ENCODE results near the gene MUC12. TPM values are rescaled to one million over a fixed set of nuclear protein-coding genes. Genes with fewer than 3 reads are reported as not detected.
"Not testable (repeated sequence)": the region's sequence is repeated elsewhere in the genome, so short reads cannot be mapped to it uniquely, and the experiment has no call there.

MUC12 gene
- total and polyA plus RNA-seq, 5 donors from 2014 or later, result 0.44 to 0.65 (median 0.44) TPM; not detected in 2

DNA sequence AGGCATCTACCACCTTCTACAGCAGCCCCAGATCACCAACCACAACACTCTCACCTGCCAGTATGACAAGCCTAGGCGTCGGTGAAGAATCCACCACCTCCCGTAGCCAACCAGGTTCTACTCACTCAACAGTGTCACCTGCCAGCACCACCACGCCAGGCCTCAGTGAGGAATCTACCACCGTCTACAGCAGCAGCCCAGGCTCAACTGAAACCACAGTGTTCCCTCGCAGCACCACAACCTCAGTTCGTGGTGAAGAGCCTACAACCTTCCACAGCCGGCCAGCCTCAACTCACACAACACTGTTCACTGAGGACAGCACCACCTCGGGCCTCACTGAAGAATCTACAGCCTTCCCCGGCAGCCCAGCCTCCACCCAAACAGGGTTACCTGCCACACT, 29.2 kb downstream of the MUC12 start:
- H3K9me3 ChIP-seq (ENCODE audit: control insufficient read depth in 2 of 2, low read length in 2 of 2); H3K27ac Mint-ChIP-seq; H3K9me3 Mint-ChIP-seq; ATAC-seq (ENCODE audit: low read depth in 2 of 2); H3K36me3 Mint-ChIP-seq; H3K4me3 Mint-ChIP-seq; H3K27me3 Mint-ChIP-seq; H3K4me1 ChIP-seq (ENCODE audit: control insufficient read depth, insufficient read depth, low read length, poor library complexity, severe bottlenecking); H3K4me3 ChIP-seq (ENCODE audit: low read depth, low read length); H3K36me3 ChIP-seq (ENCODE audit: control insufficient read depth, insufficient read depth, low read length); H3K27ac ChIP-seq (ENCODE audit: insufficient read depth, low read length, poor library complexity, severe bottlenecking); H3K4me1 Mint-ChIP-seq; H3K27me3 ChIP-seq (ENCODE audit: control insufficient read depth, insufficient read depth, low read length); DNase-seq: not testable (repeated sequence)

DNA sequence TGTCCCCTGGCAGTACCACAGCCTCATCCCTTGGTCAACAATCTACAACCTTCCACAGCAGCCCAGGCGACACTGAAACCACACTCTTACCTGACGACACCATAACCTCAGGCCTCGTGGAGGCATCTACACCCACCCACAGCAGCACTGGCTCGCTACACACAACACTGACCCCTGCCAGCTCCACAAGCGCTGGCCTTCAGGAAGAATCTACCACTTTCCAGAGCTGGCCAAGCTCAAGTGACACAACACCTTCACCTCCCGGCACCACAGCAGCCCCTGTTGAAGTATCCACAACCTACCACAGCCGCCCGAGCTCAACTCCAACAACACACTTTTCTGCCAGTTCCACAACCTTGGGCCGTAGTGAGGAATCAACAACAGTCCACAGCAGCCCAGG, 30.0 kb downstream of the MUC12 start:
- H3K9me3 Mint-ChIP-seq; H3K36me3 ChIP-seq (ENCODE audit: control insufficient read depth, insufficient read depth, low read length); H3K27ac ChIP-seq (ENCODE audit: insufficient read depth, low read length, poor library complexity, severe bottlenecking); H3K27ac Mint-ChIP-seq; H3K27me3 ChIP-seq (ENCODE audit: control insufficient read depth, insufficient read depth, low read length); H3K36me3 Mint-ChIP-seq; H3K9me3 ChIP-seq (ENCODE audit: control insufficient read depth in 2 of 2, low read length in 2 of 2); H3K4me3 ChIP-seq (ENCODE audit: low read depth, low read length); DNase-seq; H3K4me1 ChIP-seq (ENCODE audit: control insufficient read depth, insufficient read depth, low read length, poor library complexity, severe bottlenecking); ATAC-seq (ENCODE audit: low read depth in 2 of 2); H3K27me3 Mint-ChIP-seq; H3K4me1 Mint-ChIP-seq; H3K4me3 Mint-ChIP-seq: not testable (repeated sequence)

DNA sequence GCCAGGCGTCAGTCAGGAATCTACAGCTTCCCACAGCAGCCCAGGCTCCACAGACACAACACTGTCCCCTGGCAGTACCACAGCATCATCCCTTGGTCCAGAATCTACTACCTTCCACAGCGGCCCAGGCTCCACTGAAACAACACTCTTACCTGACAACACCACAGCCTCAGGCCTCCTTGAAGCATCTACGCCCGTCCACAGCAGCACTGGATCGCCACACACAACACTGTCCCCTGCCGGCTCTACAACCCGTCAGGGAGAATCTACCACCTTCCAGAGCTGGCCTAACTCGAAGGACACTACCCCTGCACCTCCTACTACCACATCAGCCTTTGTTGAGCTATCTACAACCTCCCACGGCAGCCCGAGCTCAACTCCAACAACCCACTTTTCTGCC, 30.7 kb downstream of the MUC12 start:
- DNase-seq; H3K27me3 ChIP-seq (ENCODE audit: control insufficient read depth, insufficient read depth, low read length); H3K27ac Mint-ChIP-seq; H3K4me1 Mint-ChIP-seq; H3K36me3 Mint-ChIP-seq; H3K9me3 ChIP-seq (ENCODE audit: control insufficient read depth in 2 of 2, low read length in 2 of 2); H3K27ac ChIP-seq (ENCODE audit: insufficient read depth, low read length, poor library complexity, severe bottlenecking); ATAC-seq (ENCODE audit: low read depth in 2 of 2); H3K4me3 ChIP-seq (ENCODE audit: low read depth, low read length); H3K4me3 Mint-ChIP-seq; H3K4me1 ChIP-seq (ENCODE audit: control insufficient read depth, insufficient read depth, low read length, poor library complexity, severe bottlenecking); H3K27me3 Mint-ChIP-seq; H3K36me3 ChIP-seq (ENCODE audit: control insufficient read depth, insufficient read depth, low read length); H3K9me3 Mint-ChIP-seq: not testable (repeated sequence)

DNA sequence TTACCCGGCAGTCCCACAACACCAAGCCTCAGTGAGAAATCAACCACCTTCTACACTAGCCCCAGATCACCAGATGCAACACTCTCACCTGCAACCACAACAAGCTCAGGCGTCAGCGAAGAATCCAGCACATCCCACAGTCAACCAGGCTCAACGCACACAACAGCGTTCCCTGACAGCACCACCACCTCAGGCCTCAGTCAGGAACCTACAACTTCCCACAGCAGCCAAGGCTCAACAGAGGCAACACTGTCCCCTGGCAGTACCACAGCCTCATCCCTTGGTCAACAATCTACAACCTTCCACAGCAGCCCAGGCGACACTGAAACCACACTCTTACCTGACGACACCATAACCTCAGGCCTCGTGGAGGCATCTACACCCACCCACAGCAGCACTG, 33.0 kb downstream of the MUC12 start:
- H3K4me1 ChIP-seq (ENCODE audit: control insufficient read depth, insufficient read depth, low read length, poor library complexity, severe bottlenecking); H3K9me3 ChIP-seq (ENCODE audit: control insufficient read depth in 2 of 2, low read length in 2 of 2); H3K9me3 Mint-ChIP-seq; H3K27ac Mint-ChIP-seq; H3K27me3 Mint-ChIP-seq; DNase-seq; H3K36me3 ChIP-seq (ENCODE audit: control insufficient read depth, insufficient read depth, low read length); H3K27ac ChIP-seq (ENCODE audit: insufficient read depth, low read length, poor library complexity, severe bottlenecking); H3K4me1 Mint-ChIP-seq; H3K27me3 ChIP-seq (ENCODE audit: control insufficient read depth, insufficient read depth, low read length); ATAC-seq (ENCODE audit: low read depth in 2 of 2); H3K4me3 ChIP-seq (ENCODE audit: low read depth, low read length); H3K36me3 Mint-ChIP-seq; H3K4me3 Mint-ChIP-seq: not testable (repeated sequence)

DNA sequence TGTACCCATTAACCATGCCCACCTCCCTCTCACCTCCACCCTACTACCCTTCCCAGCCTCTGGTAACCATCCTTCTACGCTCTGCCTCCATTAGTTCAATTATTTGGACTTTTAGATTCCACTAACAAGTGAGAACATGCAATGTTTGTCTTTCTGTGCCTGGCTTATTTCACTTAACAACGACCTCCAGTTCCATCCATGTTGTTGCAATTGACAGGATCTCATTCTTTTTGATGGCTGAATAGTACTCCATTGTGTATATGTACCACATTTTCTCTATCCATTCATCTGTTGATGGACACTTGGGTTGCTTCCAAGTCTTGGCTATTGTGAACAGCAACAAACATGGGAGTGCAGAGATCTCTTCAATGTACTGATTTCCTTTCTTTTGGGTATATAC, 38.0 kb downstream of the MUC12 start:
- not testable (repeated sequence) for H3K9me3 ChIP-seq (ENCODE audit: control insufficient read depth in 2 of 2, low read length in 2 of 2); H3K4me3 ChIP-seq (ENCODE audit: low read depth, low read length); H3K4me1 ChIP-seq (ENCODE audit: control insufficient read depth, insufficient read depth, low read length, poor library complexity, severe bottlenecking); DNase-seq; H3K9me3 Mint-ChIP-seq; ATAC-seq (ENCODE audit: low read depth in 2 of 2); H3K27me3 Mint-ChIP-seq; H3K27me3 ChIP-seq (ENCODE audit: control insufficient read depth, insufficient read depth, low read length); H3K4me1 Mint-ChIP-seq; H3K27ac ChIP-seq (ENCODE audit: insufficient read depth, low read length, poor library complexity, severe bottlenecking); H3K36me3 ChIP-seq (ENCODE audit: control insufficient read depth, insufficient read depth, low read length); H3K4me3 Mint-ChIP-seq; H3K27ac Mint-ChIP-seq
- peaks cover 22% of the 10 kb centered on the region for H3K36me3 Mint-ChIP-seq

DNA sequence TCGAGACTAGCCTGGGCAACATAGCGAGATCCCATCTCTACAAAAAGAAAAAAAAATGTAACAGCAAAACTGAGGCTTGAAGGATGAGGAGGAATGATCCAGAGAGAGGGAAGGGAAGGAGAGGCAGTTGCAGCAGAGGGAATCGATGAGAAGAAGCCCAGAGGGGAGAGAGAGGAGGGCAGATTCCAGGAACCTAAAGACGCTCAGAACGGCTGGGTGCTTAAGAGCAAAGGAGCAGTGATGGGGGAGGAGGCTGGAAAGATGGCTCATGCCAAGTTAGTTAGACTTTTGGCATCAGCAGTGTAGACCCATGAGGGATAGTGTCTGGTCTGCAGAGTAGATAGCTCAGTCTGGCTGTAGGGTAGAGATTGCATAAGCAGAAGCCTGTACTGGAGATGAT, 40.3 kb downstream of the MUC12 start:
- DNase-seq (no peak), ATAC-seq (ENCODE audit: low read depth in 2 of 2) (no peak)
- no peak overlapping the region for H3K4me3 ChIP-seq (ENCODE audit: low read depth, low read length)
- peaks cover 5% of the 10 kb centered on the region for H3K36me3 ChIP-seq (ENCODE audit: control insufficient read depth, insufficient read depth, low read length)
- no peaks in the 10 kb centered on the region for H3K27me3 ChIP-seq (ENCODE audit: control insufficient read depth, insufficient read depth, low read length)
- Mint-ChIP-seq H3K36me3 (peaks cover 33% of the 10 kb centered on the region), H3K27ac (no peak overlapping the region), H3K9me3 (peaks cover 0 to 4% (median 3%) of the 10 kb centered on the region in 7 donors), H3K27me3 (no peaks in the 10 kb centered on the region), H3K4me3 (no peak overlapping the region), H3K4me1 (peaks cover 0 to 5% (median 3%) of the 10 kb centered on the region in 4 donors)
- no peak overlapping the region for H3K27ac ChIP-seq (ENCODE audit: insufficient read depth, low read length, poor library complexity, severe bottlenecking)
- no peaks in the 10 kb centered on the region for H3K4me1 ChIP-seq (ENCODE audit: control insufficient read depth, insufficient read depth, low read length, poor library complexity, severe bottlenecking)
- no peaks in the 10 kb centered on the region for H3K9me3 ChIP-seq (ENCODE audit: control insufficient read depth in 2 of 2, low read length in 2 of 2)

DNA sequence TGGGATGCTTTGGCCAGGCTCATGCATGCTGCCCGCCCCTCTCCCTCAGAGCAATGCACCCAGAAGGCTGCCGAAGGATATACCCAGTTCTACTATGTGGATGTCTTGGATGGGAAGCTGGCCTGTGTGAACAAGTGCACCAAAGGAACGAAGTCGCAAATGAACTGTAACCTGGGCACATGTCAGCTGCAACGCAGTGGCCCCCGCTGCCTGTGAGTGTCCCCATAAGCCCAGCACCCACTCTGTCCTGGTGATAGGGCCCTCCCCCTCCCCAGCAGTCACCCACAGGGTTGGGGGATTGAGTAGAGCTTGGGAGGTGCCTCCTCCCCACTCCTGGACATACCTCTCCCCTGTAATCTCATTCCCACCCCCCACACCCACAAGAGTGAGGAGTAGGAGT, 43.6 kb downstream of the MUC12 start:
- Mint-ChIP-seq H3K36me3 (peaks cover 38% of the 10 kb centered on the region), H3K9me3 (peaks cover 0 to 4% (median 0%) of the 10 kb centered on the region in 7 donors), H3K4me1 (peaks cover 0 to 27% (median 13%) of the 10 kb centered on the region in 4 donors), H3K4me3 (peak overlapping the region in 1 of 4 donors; percentile 77), H3K27me3 (no peaks in the 10 kb centered on the region), H3K27ac (no peak overlapping the region)
- Histone ChIP-seq H3K27ac (ENCODE audit: insufficient read depth, low read length, poor library complexity, severe bottlenecking) (no peak overlapping the region), H3K4me3 (ENCODE audit: low read depth, low read length) (no peak overlapping the region), H3K27me3 (ENCODE audit: control insufficient read depth, insufficient read depth, low read length) (no peaks in the 10 kb centered on the region), H3K9me3 (ENCODE audit: control insufficient read depth in 2 of 2, low read length in 2 of 2) (no peaks in the 10 kb centered on the region), H3K4me1 (ENCODE audit: control insufficient read depth, insufficient read depth, low read length, poor library complexity, severe bottlenecking) (peaks cover 15% of the 10 kb centered on the region), H3K36me3 (ENCODE audit: control insufficient read depth, insufficient read depth, low read length) (peaks cover 5% of the 10 kb centered on the region)
- no peak for ATAC-seq (ENCODE audit: low read depth in 2 of 2)
- no peak for DNase-seq

DNA sequence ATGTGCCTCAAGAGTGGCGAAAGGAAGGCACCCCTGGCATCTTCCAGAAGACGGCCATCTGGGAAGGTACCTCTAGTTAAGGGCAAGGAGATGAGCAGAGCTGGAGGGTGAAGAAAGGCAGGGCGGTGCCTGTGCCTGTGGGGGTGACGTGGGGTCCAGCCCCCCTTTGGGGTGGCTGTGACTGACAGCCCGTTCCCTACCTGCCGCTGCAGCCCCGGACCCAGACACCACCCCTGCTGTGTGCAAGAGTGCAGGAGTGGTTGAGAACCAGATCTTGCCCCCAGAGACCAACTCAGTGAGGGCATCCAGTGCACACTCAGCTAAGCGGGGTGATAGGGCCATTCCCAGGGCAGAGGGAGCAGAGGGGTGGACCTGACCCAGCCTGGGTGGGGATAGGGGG, 46.3 kb downstream of the MUC12 start:
- Histone ChIP-seq H3K27me3 (ENCODE audit: control insufficient read depth, insufficient read depth, low read length) (no peaks in the 10 kb centered on the region), H3K4me3 (ENCODE audit: low read depth, low read length) (no peak overlapping the region), H3K36me3 (ENCODE audit: control insufficient read depth, insufficient read depth, low read length) (peaks cover 5% of the 10 kb centered on the region), H3K27ac (ENCODE audit: insufficient read depth, low read length, poor library complexity, severe bottlenecking) (no peak overlapping the region), H3K9me3 (ENCODE audit: control insufficient read depth in 2 of 2, low read length in 2 of 2) (no peaks in the 10 kb centered on the region), H3K4me1 (ENCODE audit: control insufficient read depth, insufficient read depth, low read length, poor library complexity, severe bottlenecking) (peaks cover 20% of the 10 kb centered on the region)
- peaks cover 0 to 2% (median 0%) of the 10 kb centered on the region in 7 donors for H3K9me3 Mint-ChIP-seq
- peaks cover 26% of the 10 kb centered on the region for H3K36me3 Mint-ChIP-seq
- peak overlapping the region; percentile 89 to 96 (median 92) for H3K4me3 Mint-ChIP-seq
- ATAC-seq (ENCODE audit: low read depth in 2 of 2) (no peak), DNase-seq (no peak)
- no peaks in the 10 kb centered on the region for H3K27me3 Mint-ChIP-seq
- peak overlapping the region in 2 of 3 donors; percentile 82 to 90 for H3K27ac Mint-ChIP-seq
- peaks cover 0 to 37% (median 14%) of the 10 kb centered on the region in 4 donors for H3K4me1 Mint-ChIP-seq

Data from CD4-positive, CD25-positive, alpha-beta regulatory T cell (primary cell).